Smooth muscle cell of trachea (primary cell): ENCODE data around the gene SERPINB2. TPM values are rescaled to one million over a fixed set of nuclear protein-coding genes. Genes with fewer than 3 reads are reported as not detected.

Source experiments
- total RNA-seq: library from RNA; depleted of rRNA; stranded (reverse); fragments of >200 nt; gene quantifications from 2 replicates; pipeline ENCODE4 v1.2.1, GENCODE V29; 2014

Gene SERPINB2, protein sequence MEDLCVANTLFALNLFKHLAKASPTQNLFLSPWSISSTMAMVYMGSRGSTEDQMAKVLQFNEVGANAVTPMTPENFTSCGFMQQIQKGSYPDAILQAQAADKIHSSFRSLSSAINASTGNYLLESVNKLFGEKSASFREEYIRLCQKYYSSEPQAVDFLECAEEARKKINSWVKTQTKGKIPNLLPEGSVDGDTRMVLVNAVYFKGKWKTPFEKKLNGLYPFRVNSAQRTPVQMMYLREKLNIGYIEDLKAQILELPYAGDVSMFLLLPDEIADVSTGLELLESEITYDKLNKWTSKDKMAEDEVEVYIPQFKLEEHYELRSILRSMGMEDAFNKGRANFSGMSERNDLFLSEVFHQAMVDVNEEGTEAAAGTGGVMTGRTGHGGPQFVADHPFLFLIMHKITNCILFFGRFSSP
- 2.6 and 6.5 TPM in 2 replicates for total RNA-seq

DNA sequence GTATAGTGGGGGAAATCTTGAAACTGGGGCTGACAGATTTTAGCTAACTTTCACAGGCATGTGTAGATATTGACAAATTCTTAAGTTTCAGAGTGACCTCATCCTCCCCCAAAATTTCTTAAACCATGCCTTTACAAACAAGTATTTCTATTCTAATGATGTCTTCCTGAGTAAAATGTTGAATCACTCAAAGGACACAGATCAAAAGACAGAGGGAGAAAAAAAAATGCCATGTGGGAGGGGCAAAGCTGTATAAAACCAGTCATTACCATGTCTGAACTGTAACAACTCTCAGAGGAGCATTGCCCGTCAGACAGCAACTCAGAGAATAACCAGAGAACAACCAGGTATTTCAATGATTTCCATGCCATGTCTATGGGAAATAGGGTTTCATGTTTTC lies at the start of gene SERPINB2:
SERPINB2 (plus strand) TSS at position 282 of the 400 bp plus-strand sequence. CDS start 3,740 bp downstream, outside the sequence.

DNA sequence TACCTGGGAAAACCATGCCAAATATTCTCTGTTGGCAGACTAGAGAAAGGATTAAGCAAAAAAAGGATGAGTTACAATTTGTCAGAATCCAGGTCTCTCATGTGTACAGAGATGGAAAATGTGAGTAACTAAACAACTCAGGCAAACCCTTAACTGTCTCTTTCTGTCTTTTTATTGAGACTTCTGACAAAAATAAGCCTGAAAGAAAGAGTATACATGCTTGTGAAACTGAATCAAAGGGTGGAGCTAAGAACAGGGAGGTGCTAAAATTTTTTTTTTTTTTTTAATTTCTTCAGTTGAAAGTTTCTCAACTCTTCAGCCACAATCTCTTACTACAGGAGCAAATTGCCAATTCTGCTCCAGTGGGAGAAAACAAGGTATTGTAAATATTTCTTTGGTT lies 20.2 kb downstream of the SERPINB2 start, which contains the start of gene SERPINB10:
SERPINB10 (plus strand) TSS at position 295 of the 400 bp plus-strand sequence. CDS start 7,553 bp downstream, outside the sequence.

GRCh38 chr18:63949068-63949737 lies 61.7 kb downstream of the SERPINB2 start, which contains the start of gene HMSD:
HMSD (plus strand) TSS chr18:63949301; CDS start chr18:63953456, 4,155 bp downstream.

Other genes starting within 250 kb of the SERPINB2 start
- not detected in 2 replicates for gene SERPINB4, start 243.4 kb upstream of the SERPINB2 start, total RNA-seq
- gene SERPINB3, start 225.8 kb upstream of the SERPINB2 start, total RNA-seq = not detected in 2 replicates
- gene SERPINB11, start 184.7 kb upstream of the SERPINB2 start, total RNA-seq = not detected in 2 replicates
- 0.87 and 1.7 TPM in 2 replicates for gene SERPINB7, start 112.3 kb upstream of the SERPINB2 start, total RNA-seq
- gene SERPINB10, start 20.3 kb downstream of the SERPINB2 start, total RNA-seq = not detected in 2 replicates
- gene HMSD, start 61.6 kb downstream of the SERPINB2 start, total RNA-seq = 0.15 and 0.17 TPM in 2 replicates
- 7.4 and 15.1 TPM in 2 replicates for gene SERPINB8, start 82.4 kb downstream of the SERPINB2 start, total RNA-seq